ENCODE results near the gene LNX1. TPM values are rescaled to one million over a fixed set of nuclear protein-coding genes. Genes with fewer than 3 reads are reported as not detected.

Gene LNX1
- total RNA-seq, 2 donors from 2014 or later = 4.5 to 8.9 TPM

DNA sequence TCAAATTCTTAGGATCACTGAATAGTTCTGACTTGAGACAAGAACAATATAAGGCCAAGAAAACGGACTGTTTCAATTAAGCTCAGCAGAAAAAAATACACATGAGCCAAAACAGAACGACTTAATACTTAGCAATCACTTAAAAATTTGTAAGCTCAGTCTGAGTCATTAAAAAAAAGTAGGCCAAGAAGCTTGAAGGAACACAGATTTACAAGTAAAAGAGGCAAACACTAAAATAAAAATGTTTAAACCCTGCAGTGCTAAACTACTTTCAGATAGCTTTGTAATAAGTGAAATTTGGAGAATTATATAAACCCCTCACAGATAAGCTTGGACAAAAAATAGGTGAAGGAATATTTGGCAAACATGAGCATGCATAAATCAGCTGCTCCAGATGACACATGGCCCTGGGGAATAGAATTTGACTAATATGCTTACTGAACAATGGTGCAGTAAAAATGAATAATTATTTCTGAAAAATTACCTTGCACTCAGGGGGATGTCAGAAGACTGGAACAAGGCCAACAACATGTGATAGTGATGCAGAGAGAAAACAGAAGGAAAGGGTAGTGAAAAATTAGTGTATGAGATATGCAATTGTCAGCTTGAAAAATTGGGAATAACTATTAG, 49.6 kb downstream of the LNX1 start:
- peaks cover 0 to 20% of the 10 kb centered on the region in 2 donors for H3K4me1 ChIP-seq
- H3K9me3 ChIP-seq = no peaks in the 10 kb centered on the region
- no peaks in the 10 kb centered on the region for H3K27me3 ChIP-seq
- DNase-seq (ENCODE audit: low spot score) = no peak
- H3K4me3 ChIP-seq = no peak overlapping the region
- H3K36me3 ChIP-seq = no peaks in the 10 kb centered on the region
- TF ChIP-seq, protein P1, sequence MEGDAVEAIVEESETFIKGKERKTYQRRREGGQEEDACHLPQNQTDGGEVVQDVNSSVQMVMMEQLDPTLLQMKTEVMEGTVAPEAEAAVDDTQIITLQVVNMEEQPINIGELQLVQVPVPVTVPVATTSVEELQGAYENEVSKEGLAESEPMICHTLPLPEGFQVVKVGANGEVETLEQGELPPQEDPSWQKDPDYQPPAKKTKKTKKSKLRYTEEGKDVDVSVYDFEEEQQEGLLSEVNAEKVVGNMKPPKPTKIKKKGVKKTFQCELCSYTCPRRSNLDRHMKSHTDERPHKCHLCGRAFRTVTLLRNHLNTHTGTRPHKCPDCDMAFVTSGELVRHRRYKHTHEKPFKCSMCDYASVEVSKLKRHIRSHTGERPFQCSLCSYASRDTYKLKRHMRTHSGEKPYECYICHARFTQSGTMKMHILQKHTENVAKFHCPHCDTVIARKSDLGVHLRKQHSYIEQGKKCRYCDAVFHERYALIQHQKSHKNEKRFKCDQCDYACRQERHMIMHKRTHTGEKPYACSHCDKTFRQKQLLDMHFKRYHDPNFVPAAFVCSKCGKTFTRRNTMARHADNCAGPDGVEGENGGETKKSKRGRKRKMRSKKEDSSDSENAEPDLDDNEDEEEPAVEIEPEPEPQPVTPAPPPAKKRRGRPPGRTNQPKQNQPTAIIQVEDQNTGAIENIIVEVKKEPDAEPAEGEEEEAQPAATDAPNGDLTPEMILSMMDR (IDR thresholded peaks at IDR 0.05) = no peak
- H3K27ac ChIP-seq = peak overlapping the region in 1 of 2 donors; percentile 71

- Histone ChIP-seq H3K27ac (no peak overlapping the region), H3K27me3 (no peaks in the 10 kb centered on the region), H3K36me3 (no peaks in the 10 kb centered on the region), H3K4me1 (peaks cover 0 to 24% of the 10 kb centered on the region in 2 donors), H3K4me3 (no peak overlapping the region), H3K9me3 (no peaks in the 10 kb centered on the region)
- DNase-seq (ENCODE audit: low spot score) = no peak
- TF ChIP-seq, protein P1 (IDR thresholded peaks at IDR 0.05) = no peak
These were observed 52.5 kb downstream of the LNX1 start for GRCh38 chr4:53538756-53539155.

DNA sequence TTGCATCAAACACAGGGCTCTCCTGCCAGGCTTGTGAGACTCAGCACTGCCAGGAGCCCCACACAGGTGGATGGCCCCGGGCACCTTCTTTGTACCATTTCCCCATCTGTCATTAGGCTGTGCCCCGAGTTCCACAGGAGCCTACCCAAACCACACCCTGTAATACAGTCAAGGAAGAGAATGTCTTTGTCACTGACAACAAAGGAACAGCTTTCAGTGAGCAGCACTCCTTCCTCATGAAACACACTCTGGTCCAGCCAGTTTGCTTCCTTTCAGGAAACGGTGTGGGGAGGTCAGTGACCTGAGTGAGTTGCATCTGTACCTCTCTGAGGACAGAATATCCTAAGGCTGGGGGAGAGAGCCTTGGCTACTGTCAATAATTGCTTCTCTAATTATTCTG, 53.7 kb downstream of the LNX1 start:
- H3K36me3 ChIP-seq = no peaks in the 10 kb centered on the region
- H3K4me1 ChIP-seq = peaks cover 0 to 24% of the 10 kb centered on the region in 2 donors
- no peaks in the 10 kb centered on the region for H3K9me3 ChIP-seq
- TF ChIP-seq, protein P1 (IDR thresholded peaks at IDR 0.05) = no peak
- no peaks in the 10 kb centered on the region for H3K27me3 ChIP-seq
- no peak for DNase-seq (ENCODE audit: low spot score)
- peak overlapping the region in 1 of 2 donors; percentile 45 for H3K27ac ChIP-seq
- H3K4me3 ChIP-seq = no peak overlapping the region

- peaks cover 0 to 17% of the 10 kb centered on the region in 2 donors for H3K4me1 ChIP-seq
These were observed 55.0 kb downstream of the LNX1 start for GRCh38 chr4:53536328-53536727.

GRCh38 chr4:53535567-53535966, 55.7 kb downstream of the LNX1 start:
- H3K4me1 ChIP-seq = peaks cover 0 to 17% of the 10 kb centered on the region in 2 donors

More at GRCh38 chr4:53536328-53536727, 55.0 kb downstream of the LNX1 start:
- H3K36me3 ChIP-seq = no peaks in the 10 kb centered on the region
- peak overlapping the region in 1 of 2 donors; percentile 28 for H3K27ac ChIP-seq
- no peak overlapping the region for H3K4me3 ChIP-seq
- TF ChIP-seq, protein P1 (IDR thresholded peaks at IDR 0.05) = no peak
- no peaks in the 10 kb centered on the region for H3K9me3 ChIP-seq
- H3K27me3 ChIP-seq = no peaks in the 10 kb centered on the region
- DNase-seq (ENCODE audit: low spot score) = no peak

More at GRCh38 chr4:53535567-53535966, 55.7 kb downstream of the LNX1 start:
- H3K9me3 ChIP-seq = no peaks in the 10 kb centered on the region
- H3K27ac ChIP-seq = peak overlapping the region; percentile 24 to 38
- no peaks in the 10 kb centered on the region for H3K36me3 ChIP-seq
- H3K4me3 ChIP-seq = no peak overlapping the region
- TF ChIP-seq, protein P1 (IDR thresholded peaks at IDR 0.05) = no peak
- no peaks in the 10 kb centered on the region for H3K27me3 ChIP-seq
- no peak for DNase-seq (ENCODE audit: low spot score)
